NCI-H146 (cell line): ENCODE data around the gene SYT8.

ENCODE experiments used
- DNase-seq: peaks from one replicate; lab custom pipeline; 2025; lab: John Stamatoyannopoulos, UW

The SYT8 gene

GRCh38 chr11:1845561-1846452 is 11.0 kb downstream of the SYT8 start:
- no peak for DNase-seq

- DNase-seq = no peak
These were observed 11.7 kb downstream of the SYT8 start for GRCh38 chr11:1846453-1846932.

GRCh38 chr11:1847006-1847735 is 12.4 kb downstream of the SYT8 start:
- DNase-seq = no peak

- DNase-seq = no peak
These were observed 13.3 kb downstream of the SYT8 start for GRCh38 chr11:1847926-1848639.

- no peak for DNase-seq
These were observed 14.0 kb downstream of the SYT8 start for GRCh38 chr11:1848640-1849430.

GRCh38 chr11:1851468-1852180 is 16.8 kb downstream of the SYT8 start:
- no peak for DNase-seq

- DNase-seq = no peak
These were observed 17.6 kb downstream of the SYT8 start for GRCh38 chr11:1852271-1852876.

- DNase-seq = no peak
These were observed 18.1 kb downstream of the SYT8 start, which contains the start of gene LSP1 for GRCh38 chr11:1852877-1853276. Gene LSP1 (plus strand): TSS chr11:1853084. CDS start chr11:1853145, 61 bp downstream.

GRCh38 chr11:1853376-1854131 is 18.8 kb downstream of the SYT8 start:
- no peak for DNase-seq

GRCh38 chr11:1854132-1854948 is 19.6 kb downstream of the SYT8 start:
- no peak for DNase-seq

- DNase-seq = no peak
These were observed 20.4 kb downstream of the SYT8 start for GRCh38 chr11:1854949-1855885.

- DNase-seq = no peak
These were observed 21.1 kb downstream of the SYT8 start for GRCh38 chr11:1855886-1856265.

- no peak for DNase-seq
These were observed 21.7 kb downstream of the SYT8 start for GRCh38 chr11:1856306-1857005.

- DNase-seq = no peak
These were observed 22.3 kb downstream of the SYT8 start for GRCh38 chr11:1857064-1857463.

GRCh38 chr11:1858154-1858553 is 23.4 kb downstream of the SYT8 start:
- DNase-seq = no peak

GRCh38 chr11:1858576-1858975 is 23.8 kb downstream of the SYT8 start:
- DNase-seq = no peak

GRCh38 chr11:1859004-1859403 is 24.2 kb downstream of the SYT8 start:
- DNase-seq = no peak
